T-cell (primary cell): Measurements from ENCODE around the gene CACNA1A. TPM values are rescaled to one million over a fixed set of nuclear protein-coding genes. Genes with fewer than 3 reads are reported as not detected.

Source experiments
- ATAC-seq, 4 experiments: fragments of 200-7000 bp in 3 of 4; fragments of 150-1000 bp in 1 of 4; cut with Tn5 transposase; replicated peaks in 1 of 4; 1 replicate in 3 of 4; 2 replicates in 1 of 4; pipeline ENCODE4 v1.10.0; 2021; ENCODE audit warnings: moderate library complexity in 3 of 4, mild to moderate bottlenecking in 2 of 4, moderate number of reproducible peaks in 1 of 4
- CTCF ChIA-PET, 2 donors: fragments of 300-600 bp; sonication (Branson Sonifier 250); formaldehyde crosslinking; loops; one replicate each; lab custom pipeline; 2022; ENCODE audit warnings: antibody characterized with exemption in 2 of 2; lab: Charles Lee
- POLR2A ChIA-PET, 2 donors: fragments of 300-600 bp; sonication (Branson Sonifier 250); formaldehyde crosslinking; loops; one replicate each; lab custom pipeline; 2022; ENCODE audit warnings: antibody characterized with exemption in 2 of 2; lab: Charles Lee
- DNase-seq, 35 experiments: peaks; one replicate each; pipeline versions ENCODE4 v3.0.0 to v3.0.0-alpha.2; 2013 to 2023
- H3K27ac ChIP-seq: one replicate; pipeline ENCODE4 v1.5.1; 2013; ENCODE audit warnings: low read length
- H3K27me3 ChIP-seq, 2 experiments: replicated peaks in 1 of 2; 1 replicate in 1 of 2; 2 replicates in 1 of 2; pipeline versions ENCODE4 v1.6.1 to v1.7.0; 2013; ENCODE audit warnings: low read length in 1 of 2, mixed read lengths in 1 of 2; ENCODE audit not compliant: control insufficient read depth in 2 of 2, insufficient read depth in 2 of 2; ENCODE audit errors: extremely low read depth in 1 of 2
- H3K36me3 ChIP-seq, 2 donors: 1 replicate in 1 of 2; 2 replicates in 1 of 2; pipeline versions ENCODE4 v1.6.1 to v1.7.0; 2013; ENCODE audit warnings: low read length in 1 of 2; ENCODE audit not compliant: control insufficient read depth in 2 of 2, insufficient read depth in 1 of 2; ENCODE audit errors: extremely low read depth in 1 of 2
- H3K4me1 ChIP-seq, 2 experiments: 1 replicate in 1 of 2; 2 replicates in 1 of 2; pipeline versions ENCODE4 v1.6.1 to v1.7.0; 2013; ENCODE audit warnings: low read length in 2 of 2, mixed read lengths in 1 of 2; ENCODE audit not compliant: insufficient read depth in 2 of 2, control insufficient read depth in 1 of 2; ENCODE audit errors: extremely low read depth in 1 of 2
- H3K4me3 ChIP-seq, 2 donors: 1 replicate in 1 of 2; 2 replicates in 1 of 2; pipeline versions ENCODE4 v1.5.1 to v1.7.0; 2013; ENCODE audit warnings: mild to moderate bottlenecking in 2 of 2, low read length in 1 of 2, moderate library complexity in 1 of 2; ENCODE audit not compliant: control insufficient read depth in 1 of 2; ENCODE audit errors: extremely low read depth in 1 of 2
- H3K9me3 ChIP-seq: 2 replicates; pipeline ENCODE4 v1.7.0; 2013
- H3K27ac Mint-ChIP-seq, 2 donors: one replicate each; pipeline ENCODE4 v1.8.0; 2020 to 2021; ENCODE audit warnings: mild to moderate bottlenecking in 2 of 2, mixed read lengths in 2 of 2
- H3K27me3 Mint-ChIP-seq, 2 donors: one replicate each; pipeline ENCODE4 v1.8.0; 2021 to 2022; ENCODE audit warnings: mixed read lengths in 2 of 2
- H3K36me3 Mint-ChIP-seq: one replicate; pipeline ENCODE4 v1.8.0; 2021; ENCODE audit warnings: mixed read lengths
- H3K4me1 Mint-ChIP-seq, 3 donors: one replicate each; pipeline ENCODE4 v1.8.0; 2020 to 2022; ENCODE audit warnings: mixed read lengths in 3 of 3, mild to moderate bottlenecking in 1 of 3
- H3K4me3 Mint-ChIP-seq, 3 donors: one replicate each; pipeline ENCODE4 v1.8.0; 2020 to 2022; ENCODE audit warnings: mild to moderate bottlenecking in 3 of 3, mixed read lengths in 3 of 3, moderate library complexity in 3 of 3
- H3K9me3 Mint-ChIP-seq, 3 donors: one replicate each; pipeline ENCODE4 v1.8.0; 2020 to 2022; ENCODE audit warnings: mixed read lengths in 3 of 3
- WGBS: methylation state at CpG from one replicate; pipeline ENCODE4 v1.1.5; 2013; ENCODE audit warnings: missing lambda C conversion rate; ENCODE audit not compliant: insufficient coverage; 5-methylcytosine and 5-hydroxymethylcytosine counted together
- total RNA-seq, 35 experiments: library from RNA in 6 of 35; stranded (reverse) in 6 of 35; fragments of 120-200 nt in 1 of 35; gene quantifications; one replicate each; pipeline versions ENCODE4 v1.2.1 to v1.2.4 and lab custom pipeline; 2013 to 2026

Gene CACNA1A
- total RNA-seq, 5 donors from 2014 or later (not counting 1 experiment from before 2014, with no cell fraction given), result 0.33 to 0.89 (median 0.51) TPM

DNA sequence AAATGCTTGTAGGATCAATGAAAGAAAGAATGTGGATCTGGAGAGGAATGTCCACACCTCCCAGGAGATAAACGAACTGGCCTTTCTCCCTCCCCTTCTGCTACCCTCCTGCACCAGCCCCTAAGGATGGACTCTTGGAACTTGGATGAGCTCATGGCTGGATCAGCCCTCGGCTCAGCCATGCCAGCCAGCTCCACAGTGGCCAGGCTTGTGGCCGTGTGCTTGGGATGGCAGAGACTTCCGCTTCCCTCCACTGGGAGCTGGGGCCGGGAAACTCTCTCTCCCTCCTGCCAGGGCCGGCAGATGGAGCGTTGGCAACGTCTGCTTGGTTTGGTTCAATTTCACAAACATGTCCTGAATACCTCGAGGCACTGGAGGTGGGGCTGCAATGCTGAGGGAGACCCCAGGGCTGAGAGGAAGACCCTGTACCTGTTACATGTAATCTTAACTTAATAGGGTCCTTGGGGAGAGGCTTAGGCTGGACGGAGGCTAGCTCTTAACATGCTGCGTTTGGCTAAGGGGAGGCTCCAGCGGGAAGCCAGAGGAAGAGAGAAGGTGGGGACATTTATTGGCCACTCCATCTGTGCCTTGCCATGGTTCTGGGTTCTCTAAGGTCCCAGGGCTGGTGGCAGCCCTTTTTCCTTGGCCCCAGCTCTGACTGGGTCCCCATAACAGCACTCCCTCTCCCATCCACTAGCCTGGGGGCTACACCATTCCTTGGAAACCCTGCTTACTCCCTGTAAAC, 203.6 kb downstream of the CACNA1A start:
- ChIA-PET POLR2A (no interaction called here), CTCF (no interaction called here)
- H3K36me3 ChIP-seq, result no peaks in the 10 kb centered on the region
- H3K27ac ChIP-seq, result no peak overlapping the region
- Mint-ChIP-seq H3K9me3 (no peaks in the 10 kb centered on the region), H3K27ac (no peak overlapping the region), H3K4me3 (no peak overlapping the region), H3K27me3 (peaks cover 43 to 65% of the 10 kb centered on the region in 2 donors), H3K36me3 (no peaks in the 10 kb centered on the region), H3K4me1 (peaks cover 6 to 7% (median 6%) of the 10 kb centered on the region in 3 donors)
- H3K9me3 ChIP-seq, result no peaks in the 10 kb centered on the region
- H3K4me3 ChIP-seq, result no peak overlapping the region
- peaks cover 2 to 53% of the 10 kb centered on the region in 2 experiments for H3K27me3 ChIP-seq
- no peak for ATAC-seq
- peaks cover 0 to 2% of the 10 kb centered on the region in 2 experiments for H3K4me1 ChIP-seq
- DNase-seq, result no peak
- whole genome bisulfite sequencing, result 50% methylated on average over 5 of the region's 12 CpGs

DNA sequence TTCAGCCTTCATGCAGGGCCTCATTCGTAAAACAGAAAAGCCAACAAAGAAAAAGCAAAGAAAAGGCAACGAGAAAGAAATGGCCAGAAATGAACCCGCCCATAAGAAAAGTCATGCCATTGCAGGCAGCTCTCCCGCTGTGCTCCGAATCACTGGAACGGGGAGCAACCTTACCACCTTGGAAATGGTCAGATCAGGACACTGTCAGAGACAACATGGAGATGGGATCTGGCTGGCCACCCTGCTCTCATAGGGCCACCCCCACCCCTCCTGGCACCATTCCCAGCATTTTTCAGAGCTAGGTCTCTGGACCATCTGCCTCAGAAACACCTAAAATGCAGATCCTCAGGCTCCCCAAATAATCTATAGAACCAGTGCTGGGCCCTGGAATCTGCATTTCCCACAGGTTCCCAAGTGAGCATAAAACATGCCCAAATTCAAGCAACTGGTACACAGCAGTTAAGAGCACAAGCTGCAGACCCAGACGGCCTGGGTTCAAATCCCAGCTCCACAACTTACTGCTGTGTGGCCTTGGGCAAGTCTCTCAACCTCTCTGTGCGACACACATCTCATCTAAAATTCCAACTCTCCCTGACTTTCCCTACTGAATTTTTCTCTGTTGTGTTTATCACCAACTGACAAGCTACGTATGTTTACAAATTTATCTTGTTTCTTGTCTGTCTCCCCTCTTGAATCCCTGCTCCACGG, 204.5 kb downstream of the CACNA1A start:
- H3K27ac ChIP-seq, result no peak overlapping the region
- ATAC-seq (no peak), DNase-seq (no peak)
- peaks cover 2 to 56% of the 10 kb centered on the region in 2 experiments for H3K27me3 ChIP-seq
- Mint-ChIP-seq H3K27me3 (peaks cover 43 to 65% of the 10 kb centered on the region in 2 donors), H3K9me3 (no peaks in the 10 kb centered on the region), H3K36me3 (no peaks in the 10 kb centered on the region), H3K27ac (no peak overlapping the region), H3K4me3 (no peak overlapping the region), H3K4me1 (peaks cover 6 to 7% (median 6%) of the 10 kb centered on the region in 3 donors)
- POLR2A ChIA-PET, result no interaction called here
- CTCF ChIA-PET, result no interaction called here
- no peak overlapping the region for H3K4me3 ChIP-seq
- H3K4me1 ChIP-seq, result peaks cover 0 to 2% of the 10 kb centered on the region in 2 experiments
- H3K36me3 ChIP-seq, result no peaks in the 10 kb centered on the region
- WGBS, result 82% methylated on average over 8 of the region's 10 CpGs
- no peaks in the 10 kb centered on the region for H3K9me3 ChIP-seq

DNA sequence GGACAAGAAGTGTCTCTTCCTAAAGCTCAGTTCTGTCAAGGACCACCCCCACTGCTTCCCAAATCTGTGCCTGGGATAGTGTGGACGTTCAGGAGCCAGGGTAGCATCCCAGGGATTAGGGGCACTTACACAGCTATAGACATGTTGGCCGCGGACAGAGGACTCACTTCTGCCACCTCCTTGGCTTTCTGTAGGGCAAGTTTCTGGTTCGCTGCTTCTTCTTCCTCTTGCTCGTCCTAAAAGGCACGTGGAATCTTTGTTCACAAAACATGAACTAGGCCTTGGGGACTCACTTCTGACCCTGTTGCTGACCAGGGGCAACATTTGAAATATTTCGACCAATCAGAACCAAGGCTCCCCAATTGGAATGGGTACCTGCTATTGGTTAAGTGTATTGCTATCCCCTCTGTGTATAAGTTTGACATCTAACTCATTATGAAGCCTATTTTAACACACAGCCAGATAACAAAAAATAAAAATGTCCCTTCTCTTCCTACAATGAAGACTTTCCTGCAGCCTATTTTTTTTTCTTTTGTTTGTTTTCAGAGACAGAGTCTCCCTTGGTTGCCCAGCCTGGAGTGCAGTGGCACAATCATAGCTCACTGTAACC, 205.8 kb downstream of the CACNA1A start:
- no peak overlapping the region for H3K27ac ChIP-seq

DNA sequence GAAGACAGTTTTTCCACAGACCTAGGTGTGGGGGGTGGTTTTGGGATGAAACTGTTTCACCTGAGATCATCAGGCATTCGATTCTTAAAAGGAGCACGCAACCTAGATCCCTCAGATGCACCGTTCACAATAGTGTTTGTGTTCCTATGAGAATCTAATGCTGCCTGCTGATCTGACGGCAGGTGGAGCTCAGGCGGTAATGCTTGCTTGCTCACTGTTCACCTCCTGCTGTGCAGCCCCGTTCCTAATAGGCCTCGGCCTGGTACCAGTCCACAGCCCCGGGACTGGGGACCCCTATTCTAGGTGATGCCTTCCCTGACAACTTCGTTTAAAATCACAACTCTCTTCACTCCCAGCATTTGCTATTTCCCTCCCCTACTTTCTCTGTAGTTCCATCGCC, 206.4 kb downstream of the CACNA1A start:
- peaks cover 48 to 56% of the 10 kb centered on the region in 2 donors for H3K27me3 Mint-ChIP-seq
- 69% methylated on average over 9 of the region's 10 CpGs for WGBS

More for the DNA sequence above, 205.8 kb downstream of the CACNA1A start:
- POLR2A ChIA-PET, result no interaction called here
- H3K27me3 ChIP-seq, result peaks cover 2 to 51% of the 10 kb centered on the region in 2 experiments
- Mint-ChIP-seq H3K9me3 (no peaks in the 10 kb centered on the region), H3K36me3 (no peaks in the 10 kb centered on the region), H3K4me1 (peaks cover 6 to 7% (median 6%) of the 10 kb centered on the region in 3 donors), H3K27me3 (peaks cover 48 to 60% of the 10 kb centered on the region in 2 donors), H3K4me3 (no peak overlapping the region), H3K27ac (no peak overlapping the region)
- WGBS, result 74% methylated on average over 5 of the region's 7 CpGs
- H3K9me3 ChIP-seq, result no peaks in the 10 kb centered on the region
- CTCF ChIA-PET, result interaction anchor here (0.7 to 1.3 kb wide), 2 partner anchors 19 to 38 kb away, joined by 3 to 4 read pairs; no protein-coding TSS in a partner anchor
- no peak for ATAC-seq
- no peak overlapping the region for H3K4me3 ChIP-seq
- no peak for DNase-seq
- H3K4me1 ChIP-seq, result peaks cover 0 to 2% of the 10 kb centered on the region in 2 experiments
- H3K36me3 ChIP-seq, result no peaks in the 10 kb centered on the region

DNA sequence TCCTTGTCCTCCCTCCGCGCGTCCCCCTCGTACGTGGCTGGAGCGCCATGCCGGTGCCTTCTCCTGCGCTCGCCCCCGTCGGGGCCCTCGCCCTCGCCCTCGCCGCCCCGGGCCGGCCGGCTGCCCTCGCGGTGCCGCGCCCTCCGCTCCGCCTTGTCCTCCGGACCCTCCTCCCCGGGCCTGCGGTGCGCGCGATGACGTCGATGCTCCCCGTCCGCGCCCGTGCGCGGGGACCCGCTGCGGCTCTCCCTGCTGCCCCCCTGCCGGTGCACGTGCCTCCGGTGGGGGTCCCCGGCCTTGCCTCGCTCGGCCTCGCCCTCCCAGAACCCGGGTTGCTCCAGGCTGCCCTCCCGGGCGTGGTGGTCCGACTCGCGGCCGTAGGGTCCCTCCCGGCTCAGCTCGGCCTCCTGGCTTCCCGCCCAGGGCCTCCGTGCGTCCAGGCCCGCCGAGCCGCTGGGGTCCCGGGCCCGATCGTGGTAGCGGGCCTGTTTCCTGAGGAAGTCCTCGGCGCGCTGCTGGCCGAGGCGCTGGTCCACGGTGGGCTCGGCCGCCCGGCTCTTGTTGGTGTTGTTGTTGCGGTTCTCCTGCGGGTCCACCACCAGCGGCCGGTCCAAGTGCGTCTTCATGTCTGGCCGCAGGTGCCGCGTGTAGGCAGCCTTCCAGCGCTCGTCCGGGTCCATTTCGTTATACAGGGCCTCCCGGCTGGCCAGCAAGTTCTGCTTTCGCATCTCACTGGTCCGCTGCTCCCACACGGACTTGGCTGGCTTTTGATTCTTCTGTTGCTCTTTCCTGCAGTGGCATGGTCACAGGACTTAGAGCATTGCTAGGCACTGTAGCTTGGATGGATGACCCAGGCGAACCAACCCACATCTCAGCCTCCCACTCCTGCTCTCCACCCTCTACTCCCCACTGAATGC, 207.5 kb downstream of the CACNA1A start:
- ChIA-PET POLR2A (no interaction called here), CTCF (interaction anchor here in 1 of 2 donors (0.7 kb wide), 1 partner anchor 216 kb away, joined by 6 read pairs; no protein-coding TSS in a partner anchor)
- DNase-seq (no peak), ATAC-seq (no peak)
- Mint-ChIP-seq H3K36me3 (no peaks in the 10 kb centered on the region), H3K4me1 (peaks cover 6 to 7% (median 6%) of the 10 kb centered on the region in 3 donors), H3K9me3 (no peaks in the 10 kb centered on the region), H3K4me3 (peak overlapping the region; percentile 6 to 60 (median 21)), H3K27me3 (peaks cover 46 to 52% of the 10 kb centered on the region in 2 donors), H3K27ac (no peak overlapping the region)
- H3K36me3 ChIP-seq, result no peaks in the 10 kb centered on the region
- H3K4me1 ChIP-seq, result peaks cover 0 to 2% of the 10 kb centered on the region in 2 experiments
- no peak overlapping the region for H3K4me3 ChIP-seq
- no peak overlapping the region for H3K27ac ChIP-seq
- H3K27me3 ChIP-seq, result peaks cover 2 to 47% of the 10 kb centered on the region in 2 experiments
- no peaks in the 10 kb centered on the region for H3K9me3 ChIP-seq
- 43% methylated on average over 92 of the region's 92 CpGs for WGBS

More for the DNA sequence above, 206.4 kb downstream of the CACNA1A start:
- H3K9me3 Mint-ChIP-seq, result no peaks in the 10 kb centered on the region
- POLR2A ChIA-PET, result no interaction called here
- peak overlapping the region in 1 of 3 donors; percentile 60 for H3K4me3 Mint-ChIP-seq
- DNase-seq, result no peak
- Histone ChIP-seq H3K4me1 (peaks cover 0 to 2% of the 10 kb centered on the region in 2 experiments), H3K27ac (no peak overlapping the region), H3K27me3 (peaks cover 2 to 49% of the 10 kb centered on the region in 2 experiments), H3K36me3 (no peaks in the 10 kb centered on the region), H3K4me3 (no peak overlapping the region), H3K9me3 (no peaks in the 10 kb centered on the region)
- peaks cover 6 to 7% (median 6%) of the 10 kb centered on the region in 3 donors for H3K4me1 Mint-ChIP-seq
- CTCF ChIA-PET, result interaction anchor here in 1 of 2 donors (1.3 kb wide), 1 partner anchor 18 kb away, joined by 4 read pairs; no protein-coding TSS in a partner anchor
- ATAC-seq, result no peak
- no peaks in the 10 kb centered on the region for H3K36me3 Mint-ChIP-seq
- H3K27ac Mint-ChIP-seq, result no peak overlapping the region
